Measurements from ENCODE around the gene PERP. TPM values are rescaled to one million over a fixed set of nuclear protein-coding genes. Genes with fewer than 3 reads are reported as not detected.
"Not testable (repeated sequence)": the region's sequence is repeated elsewhere in the genome, so short reads cannot be mapped to it uniquely, and the experiment has no call there.

Gene PERP
- total and polyA plus RNA-seq, 2 of the 8 experiments (the other 6 are each of a cell fraction or from before 2014, with no cell fraction given): 21.0 to 26.7 TPM

DNA sequence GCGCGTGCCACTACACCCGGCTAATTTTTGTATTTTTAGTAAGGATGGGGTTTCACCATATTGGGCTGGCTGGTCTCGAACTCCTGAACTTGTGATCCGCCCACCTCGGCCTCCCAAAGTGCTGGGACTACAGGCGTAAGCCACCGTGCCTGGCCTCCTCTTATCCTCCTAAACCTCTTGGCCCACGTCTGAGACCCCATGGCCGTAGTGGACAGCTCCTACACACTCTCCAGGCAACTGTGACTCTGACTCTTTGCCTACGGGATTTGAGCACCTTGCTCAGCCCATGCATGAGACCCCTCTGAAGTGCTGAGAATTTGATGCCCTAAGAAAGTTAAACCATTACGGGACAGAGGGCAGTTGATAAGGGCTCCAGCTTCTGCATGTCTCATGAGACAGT lies 25.0 kb downstream of the PERP start (continued):
- TF ChIP-seq, protein P1, sequence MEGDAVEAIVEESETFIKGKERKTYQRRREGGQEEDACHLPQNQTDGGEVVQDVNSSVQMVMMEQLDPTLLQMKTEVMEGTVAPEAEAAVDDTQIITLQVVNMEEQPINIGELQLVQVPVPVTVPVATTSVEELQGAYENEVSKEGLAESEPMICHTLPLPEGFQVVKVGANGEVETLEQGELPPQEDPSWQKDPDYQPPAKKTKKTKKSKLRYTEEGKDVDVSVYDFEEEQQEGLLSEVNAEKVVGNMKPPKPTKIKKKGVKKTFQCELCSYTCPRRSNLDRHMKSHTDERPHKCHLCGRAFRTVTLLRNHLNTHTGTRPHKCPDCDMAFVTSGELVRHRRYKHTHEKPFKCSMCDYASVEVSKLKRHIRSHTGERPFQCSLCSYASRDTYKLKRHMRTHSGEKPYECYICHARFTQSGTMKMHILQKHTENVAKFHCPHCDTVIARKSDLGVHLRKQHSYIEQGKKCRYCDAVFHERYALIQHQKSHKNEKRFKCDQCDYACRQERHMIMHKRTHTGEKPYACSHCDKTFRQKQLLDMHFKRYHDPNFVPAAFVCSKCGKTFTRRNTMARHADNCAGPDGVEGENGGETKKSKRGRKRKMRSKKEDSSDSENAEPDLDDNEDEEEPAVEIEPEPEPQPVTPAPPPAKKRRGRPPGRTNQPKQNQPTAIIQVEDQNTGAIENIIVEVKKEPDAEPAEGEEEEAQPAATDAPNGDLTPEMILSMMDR (IDR thresholded peaks at IDR 0.05; ENCODE audit: control extremely low read depth in 1 of 3, insufficient read depth in 1 of 3, low read depth in 1 of 3, low read length in 3 of 3): no peak
- TF ChIP-seq POU5F1 (IDR thresholded peaks at IDR 0.05; ENCODE audit: low read depth, low read length) (no peak), EGR1 (IDR thresholded peaks at IDR 0.05; ENCODE audit: borderline replicate concordance, low read depth, low read length) (no peak), ATF2 (IDR thresholded peaks at IDR 0.05; ENCODE audit: low read length) (no peak), SP4 (IDR thresholded peaks at IDR 0.05; ENCODE audit: low read length) (no peak)

DNA sequence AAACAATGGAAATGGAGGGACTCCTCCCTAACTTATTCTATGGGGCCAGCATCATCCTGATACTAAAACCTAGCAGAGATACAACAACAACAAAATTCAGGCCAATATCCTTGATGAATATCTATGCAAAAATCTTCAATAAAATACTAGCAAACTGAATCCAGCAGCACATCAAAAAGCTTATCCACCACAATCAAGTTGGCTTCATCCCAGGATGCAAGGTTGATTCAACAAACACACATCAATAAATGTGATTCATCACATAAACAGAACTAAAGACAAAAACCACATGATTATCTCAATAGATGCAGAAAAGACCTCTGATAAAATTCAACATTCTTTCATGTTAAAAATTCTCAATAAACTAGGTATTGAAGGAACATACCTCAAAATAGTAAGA lies 27.7 kb downstream of the PERP start:
- CTCF ChIA-PET (ENCODE audit: partially characterized antibody): interaction anchor here (0.6 to 1.6 kb wide), 3 partner anchors 36 to 323 kb away, joined by 3 to 4 read pairs (median 4); no protein-coding TSS in a partner anchor

More for the DNA sequence above, 27.7 kb downstream of the PERP start:
- H3K9ac ChIP-seq (replicated peaks in 1 of 4; ENCODE audit: extremely low read depth in 1 of 4, low read depth in 3 of 4, low read length in 3 of 4); H3K36me3 ChIP-seq (ENCODE audit: control insufficient read depth in 2 of 4, insufficient read depth in 4 of 4, low read length in 3 of 4); H3K4me2 ChIP-seq (ENCODE audit: insufficient read depth in 1 of 2, low read depth in 2 of 2, low read length in 2 of 2); H3K27ac ChIP-seq (ENCODE audit: low read depth, low read length); H2BK12ac ChIP-seq (ENCODE audit: low read depth, low read length); H4K8ac ChIP-seq (ENCODE audit: extremely low read depth, insufficient read depth, low read length); H3K56ac ChIP-seq (replicated peaks; ENCODE audit: insufficient read length, low read depth, low read length); H3K23ac ChIP-seq (ENCODE audit: insufficient read length); H4K20me1 ChIP-seq (replicated peaks in 1 of 2; ENCODE audit: control insufficient read depth in 1 of 2, insufficient read depth in 2 of 2, low read length in 2 of 2); H4K91ac ChIP-seq (replicated peaks; ENCODE audit: insufficient read length, low read length); H3K14ac ChIP-seq (ENCODE audit: insufficient read length); H3K23me2 ChIP-seq (ENCODE audit: low read depth, low read length); POLR2A ChIA-PET (ENCODE audit: partially characterized antibody); FAIRE-seq; H2AFZ ChIP-seq (ENCODE audit: low read length); H4K5ac ChIP-seq (ENCODE audit: insufficient read length, low read depth, low read length); H3K4ac ChIP-seq (replicated peaks; ENCODE audit: insufficient read length, low read depth, low read length); H3K4me3 ChIP-seq (ENCODE audit: extremely low read depth in 1 of 4, insufficient read depth in 2 of 4, low read depth in 3 of 4, low read length in 4 of 4); H3K4me1 ChIP-seq (replicated peaks in 1 of 4; ENCODE audit: control insufficient read depth in 3 of 4, insufficient read depth in 4 of 4, low read length in 3 of 4); DNase-seq (ENCODE audit: low read depth in 1 of 2, low spot score in 2 of 2); H3K9me3 ChIP-seq (ENCODE audit: insufficient read depth in 2 of 2, low read depth in 1 of 2, low read length in 1 of 2); H3K79me2 ChIP-seq (ENCODE audit: control insufficient read depth in 1 of 2, insufficient read depth in 2 of 2, low read length in 2 of 2); H2BK5ac ChIP-seq (ENCODE audit: low read depth, low read length); H2BK120ac ChIP-seq (replicated peaks; ENCODE audit: low read depth, low read length); H2BK15ac ChIP-seq (ENCODE audit: low read length); H3K79me1 ChIP-seq (ENCODE audit: low read depth, low read length); H3K27me3 ChIP-seq (replicated peaks in 1 of 4; ENCODE audit: control insufficient read depth in 3 of 4, extremely low read depth in 1 of 4, insufficient read depth in 3 of 4, low read length in 3 of 4); H2AK5ac ChIP-seq (ENCODE audit: low read depth, low read length); H3K18ac ChIP-seq (ENCODE audit: extremely low read depth, low read length); H2BK20ac ChIP-seq (ENCODE audit: low read length): not testable (repeated sequence)
